Measurements from ENCODE around the gene UCP1. TPM values are rescaled to one million over a fixed set of nuclear protein-coding genes. Genes with fewer than 3 reads are reported as not detected.
A peak's percentile ranks its signal among the peaks of the same experiment; 100 is the strongest.

The UCP1 gene
- total RNA-seq, 2 experiments from 2014 or later: not detected

DNA sequence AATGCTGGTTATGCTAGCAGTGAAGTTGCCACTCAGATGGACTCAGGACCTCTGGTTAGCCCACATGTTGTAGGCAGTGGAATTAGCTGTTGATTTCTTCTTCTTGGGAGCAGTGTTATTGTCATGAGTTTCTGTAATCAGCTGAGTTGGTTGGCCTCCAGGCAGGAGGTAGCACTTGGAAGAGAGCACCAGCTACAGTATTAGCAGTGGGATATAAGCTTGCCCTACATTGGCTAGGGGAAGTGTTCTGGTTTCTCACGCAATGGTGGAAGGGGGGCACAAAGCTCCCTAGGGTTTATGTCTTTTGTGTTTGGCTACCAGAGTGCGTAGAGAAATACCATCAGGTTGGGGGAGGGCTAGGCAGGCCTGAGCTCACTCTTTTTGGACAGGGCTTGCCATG, 34.0 kb upstream of the UCP1 start:
- intact Hi-C loops (cut with DNase I, micrococcal nuclease): no loop called here
- no peak overlapping the region for H3K4me3 Mint-ChIP-seq
- ATAC-seq (ENCODE audit: poor library complexity) (no peak), DNase-seq (no peak)
- no peaks in the 10 kb centered on the region for H3K36me3 ChIP-seq (ENCODE audit: insufficient read depth, low read length)
- ChIA-PET CTCF (no interaction called here), POLR2A (no interaction called here)
- no peak overlapping the region for H3K27ac Mint-ChIP-seq
- no peaks in the 10 kb centered on the region for H3K9me3 Mint-ChIP-seq
- no peak overlapping the region for H3K4me3 ChIP-seq (ENCODE audit: low read length)
- TF ChIP-seq, protein P1, sequence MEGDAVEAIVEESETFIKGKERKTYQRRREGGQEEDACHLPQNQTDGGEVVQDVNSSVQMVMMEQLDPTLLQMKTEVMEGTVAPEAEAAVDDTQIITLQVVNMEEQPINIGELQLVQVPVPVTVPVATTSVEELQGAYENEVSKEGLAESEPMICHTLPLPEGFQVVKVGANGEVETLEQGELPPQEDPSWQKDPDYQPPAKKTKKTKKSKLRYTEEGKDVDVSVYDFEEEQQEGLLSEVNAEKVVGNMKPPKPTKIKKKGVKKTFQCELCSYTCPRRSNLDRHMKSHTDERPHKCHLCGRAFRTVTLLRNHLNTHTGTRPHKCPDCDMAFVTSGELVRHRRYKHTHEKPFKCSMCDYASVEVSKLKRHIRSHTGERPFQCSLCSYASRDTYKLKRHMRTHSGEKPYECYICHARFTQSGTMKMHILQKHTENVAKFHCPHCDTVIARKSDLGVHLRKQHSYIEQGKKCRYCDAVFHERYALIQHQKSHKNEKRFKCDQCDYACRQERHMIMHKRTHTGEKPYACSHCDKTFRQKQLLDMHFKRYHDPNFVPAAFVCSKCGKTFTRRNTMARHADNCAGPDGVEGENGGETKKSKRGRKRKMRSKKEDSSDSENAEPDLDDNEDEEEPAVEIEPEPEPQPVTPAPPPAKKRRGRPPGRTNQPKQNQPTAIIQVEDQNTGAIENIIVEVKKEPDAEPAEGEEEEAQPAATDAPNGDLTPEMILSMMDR (IDR thresholded peaks at IDR 0.05): no peak
- H3K9me3 ChIP-seq (ENCODE audit: control insufficient read depth in 1 of 2, insufficient read depth in 1 of 2, low read length in 2 of 2): no peaks in the 10 kb centered on the region
- no peaks in the 10 kb centered on the region for H3K4me1 ChIP-seq (ENCODE audit: insufficient read depth, low read length)
- H3K36me3 Mint-ChIP-seq (ENCODE audit: low read depth): no peaks in the 10 kb centered on the region
- H3K27me3 Mint-ChIP-seq: peaks cover 10% of the 10 kb centered on the region
- H3K27ac ChIP-seq (ENCODE audit: low read depth in 1 of 2, low read length in 2 of 2): no peak overlapping the region
- peaks cover 0 to 3% of the 10 kb centered on the region in 2 experiments for H3K27me3 ChIP-seq (ENCODE audit: control insufficient read depth in 1 of 2, insufficient read depth in 2 of 2, low read length in 2 of 2)
- no peaks in the 10 kb centered on the region for H3K4me1 Mint-ChIP-seq (ENCODE audit: low read depth)

DNA sequence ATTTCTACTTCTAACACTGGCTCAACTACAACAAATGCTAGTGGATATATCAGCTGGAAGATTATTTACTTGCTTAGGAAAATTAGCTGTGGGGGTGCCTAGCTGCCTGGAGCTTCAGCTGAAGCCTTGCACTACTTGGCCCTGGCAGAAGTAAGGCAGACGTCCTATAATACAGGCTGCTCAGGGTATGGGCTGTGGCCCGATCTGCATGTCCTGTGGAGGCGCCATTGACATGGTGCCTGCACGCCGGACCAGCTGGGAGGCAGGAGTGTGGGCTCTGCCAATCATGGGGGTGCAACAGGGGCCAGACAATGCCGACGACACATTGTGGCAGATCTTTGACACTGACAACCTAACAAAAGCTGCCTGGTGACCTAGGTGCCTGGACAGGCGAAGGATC, 31.6 kb upstream of the UCP1 start:
- H3K4me1 ChIP-seq (ENCODE audit: insufficient read depth, low read length): no peaks in the 10 kb centered on the region
- ChIA-PET POLR2A (no interaction called here), CTCF (no interaction called here)
- no peaks in the 10 kb centered on the region for H3K9me3 Mint-ChIP-seq
- no peaks in the 10 kb centered on the region for H3K9me3 ChIP-seq (ENCODE audit: control insufficient read depth in 1 of 2, insufficient read depth in 1 of 2, low read length in 2 of 2)
- TF ChIP-seq, protein P1 (IDR thresholded peaks at IDR 0.05): no peak
- no peak overlapping the region for H3K4me3 ChIP-seq (ENCODE audit: low read length)
- DNase-seq (no peak), ATAC-seq (ENCODE audit: poor library complexity) (no peak)
- no peak overlapping the region for H3K27ac Mint-ChIP-seq
- peaks cover 10% of the 10 kb centered on the region for H3K27me3 Mint-ChIP-seq
- H3K4me1 Mint-ChIP-seq (ENCODE audit: low read depth): no peaks in the 10 kb centered on the region
- no peak overlapping the region for H3K27ac ChIP-seq (ENCODE audit: low read depth in 1 of 2, low read length in 2 of 2)
- no peaks in the 10 kb centered on the region for H3K36me3 ChIP-seq (ENCODE audit: insufficient read depth, low read length)
- no peak overlapping the region for H3K4me3 Mint-ChIP-seq
- H3K27me3 ChIP-seq (ENCODE audit: control insufficient read depth in 1 of 2, insufficient read depth in 2 of 2, low read length in 2 of 2): no peaks in the 10 kb centered on the region
- intact Hi-C loops (cut with DNase I, micrococcal nuclease): no loop called here
- H3K36me3 Mint-ChIP-seq (ENCODE audit: low read depth): no peaks in the 10 kb centered on the region

DNA sequence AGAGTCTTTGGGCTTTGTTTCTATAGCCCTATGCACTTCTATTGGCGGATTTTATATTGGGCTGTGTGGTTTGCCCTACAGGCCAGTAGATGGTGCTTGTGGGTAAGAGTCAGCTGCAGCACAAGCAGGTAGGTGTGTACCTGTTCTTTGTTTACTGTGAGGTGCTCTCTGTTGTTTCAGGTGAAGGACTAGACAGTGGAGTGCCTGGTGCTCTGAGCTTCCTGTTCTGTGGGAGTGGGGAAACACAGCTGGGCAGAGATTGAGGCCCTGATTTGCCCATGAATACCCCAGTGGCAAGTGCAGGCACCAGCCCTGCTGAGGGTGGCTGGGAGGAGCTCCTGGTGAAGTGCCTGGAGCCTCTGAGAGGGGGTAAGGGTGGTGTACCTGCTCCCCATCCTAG, 26.3 kb upstream of the UCP1 start:
- intact Hi-C loops (cut with DNase I, micrococcal nuclease): no loop called here
- Mint-ChIP-seq H3K4me3 (no peak overlapping the region), H3K27ac (no peak overlapping the region), H3K4me1 (ENCODE audit: low read depth) (peaks cover 11% of the 10 kb centered on the region), H3K27me3 (peaks cover 24% of the 10 kb centered on the region), H3K36me3 (ENCODE audit: low read depth) (no peaks in the 10 kb centered on the region), H3K9me3 (peaks cover 15% of the 10 kb centered on the region)
- Histone ChIP-seq H3K36me3 (ENCODE audit: insufficient read depth, low read length) (no peaks in the 10 kb centered on the region), H3K27ac (ENCODE audit: low read depth in 1 of 2, low read length in 2 of 2) (no peak overlapping the region), H3K4me1 (ENCODE audit: insufficient read depth, low read length) (no peaks in the 10 kb centered on the region), H3K27me3 (ENCODE audit: control insufficient read depth in 1 of 2, insufficient read depth in 2 of 2, low read length in 2 of 2) (peaks cover 0 to 5% of the 10 kb centered on the region in 2 experiments), H3K4me3 (ENCODE audit: low read length) (no peak overlapping the region), H3K9me3 (ENCODE audit: control insufficient read depth in 1 of 2, insufficient read depth in 1 of 2, low read length in 2 of 2) (no peaks in the 10 kb centered on the region)
- DNase-seq (peak in 1 of 14 experiments; percentile 11), ATAC-seq (ENCODE audit: poor library complexity) (no peak)
- CTCF ChIA-PET: no interaction called here
- POLR2A ChIA-PET: no interaction called here
- TF ChIP-seq, protein P1 (IDR thresholded peaks at IDR 0.05): no peak

Measured in CD4-positive, alpha-beta T cell (primary cell).